GM21619 (cell line): ENCODE data around the gene NINJ2.

Source experiments
- ATAC-seq: cut with Tn5 transposase; IDR thresholded peaks from one replicate; pipeline ENCODE4 v1.9.1; 2021; ENCODE audit not compliant: unreplicated experiment

NINJ2 gene

DNA sequence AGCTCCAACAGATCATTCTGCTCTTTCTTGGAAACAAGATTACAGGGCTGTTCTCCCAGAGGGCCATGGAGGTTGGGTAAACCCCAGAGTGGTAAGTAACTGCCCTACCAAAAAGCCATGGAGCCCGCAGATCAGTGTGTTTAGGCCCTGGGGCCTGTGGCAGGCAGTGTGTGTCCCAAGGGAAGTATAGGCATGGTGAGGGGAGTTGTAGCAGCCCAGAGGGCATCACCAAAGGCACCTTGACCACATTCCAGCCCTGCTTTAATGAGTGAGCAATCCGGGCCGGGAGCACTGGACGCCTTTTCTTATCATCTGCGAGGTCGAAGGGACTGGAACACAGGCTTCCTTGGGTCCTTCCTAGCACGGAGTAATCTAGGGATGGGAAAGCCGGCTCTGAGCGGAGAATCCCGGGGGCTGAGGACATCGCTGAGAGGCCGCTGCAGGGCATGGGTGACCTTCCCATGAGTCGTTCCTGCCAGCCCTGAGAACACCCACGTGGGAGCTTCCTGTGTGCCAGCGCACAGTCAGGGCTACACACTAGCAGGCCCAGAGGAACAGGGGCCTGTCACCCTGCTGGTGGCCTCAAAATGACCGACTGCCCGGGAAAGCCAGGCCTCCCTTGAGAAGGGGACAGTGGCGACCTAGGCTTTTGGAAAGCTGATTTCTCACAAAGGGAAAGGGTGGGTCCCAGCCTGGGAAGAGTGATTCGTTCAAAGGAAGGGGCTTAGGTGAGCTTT is 91.3 kb downstream of the NINJ2 start:
- no peak for ATAC-seq

DNA sequence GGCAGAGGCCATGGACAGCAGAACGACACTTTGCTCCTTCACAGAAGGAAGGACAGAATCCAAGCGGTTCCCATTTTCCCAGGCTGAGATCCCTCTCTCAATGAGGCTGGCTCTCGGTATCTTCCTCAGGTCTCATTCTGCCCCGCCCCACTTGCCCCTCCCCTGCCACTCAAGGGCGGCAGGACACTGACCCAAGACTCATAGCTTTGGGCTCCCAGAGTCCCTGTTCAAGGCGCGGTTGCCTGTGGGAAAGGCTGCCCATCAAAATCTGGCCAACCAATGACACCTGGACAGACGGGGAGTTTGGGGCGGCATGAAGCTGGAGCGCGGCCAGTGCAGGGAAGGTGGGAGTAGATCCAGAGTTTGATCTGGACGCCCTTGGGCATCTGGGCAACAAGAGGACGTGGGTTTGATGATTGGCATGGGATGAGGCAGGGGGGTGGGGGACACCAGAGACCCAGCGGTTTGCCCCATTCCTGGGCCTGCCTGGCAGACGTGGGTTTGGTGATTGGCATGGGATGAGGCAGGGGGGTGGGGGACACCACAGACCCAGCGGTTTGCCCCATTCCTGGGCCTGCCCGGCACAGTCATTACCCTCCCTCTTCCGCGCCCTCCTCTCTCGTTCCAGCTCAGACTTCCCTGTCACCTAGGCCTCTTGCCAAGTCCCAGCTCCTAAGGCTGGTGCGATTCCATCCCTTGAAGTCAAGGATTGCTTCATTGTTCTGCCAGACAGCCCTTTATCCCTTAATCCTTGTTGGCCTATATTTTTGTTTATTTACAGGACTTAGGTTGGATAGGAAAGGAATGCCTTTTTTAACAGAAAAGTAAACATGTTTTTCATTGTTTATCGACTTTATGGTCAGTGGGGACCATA is 92.1 kb downstream of the NINJ2 start:
- ATAC-seq: no peak

DNA sequence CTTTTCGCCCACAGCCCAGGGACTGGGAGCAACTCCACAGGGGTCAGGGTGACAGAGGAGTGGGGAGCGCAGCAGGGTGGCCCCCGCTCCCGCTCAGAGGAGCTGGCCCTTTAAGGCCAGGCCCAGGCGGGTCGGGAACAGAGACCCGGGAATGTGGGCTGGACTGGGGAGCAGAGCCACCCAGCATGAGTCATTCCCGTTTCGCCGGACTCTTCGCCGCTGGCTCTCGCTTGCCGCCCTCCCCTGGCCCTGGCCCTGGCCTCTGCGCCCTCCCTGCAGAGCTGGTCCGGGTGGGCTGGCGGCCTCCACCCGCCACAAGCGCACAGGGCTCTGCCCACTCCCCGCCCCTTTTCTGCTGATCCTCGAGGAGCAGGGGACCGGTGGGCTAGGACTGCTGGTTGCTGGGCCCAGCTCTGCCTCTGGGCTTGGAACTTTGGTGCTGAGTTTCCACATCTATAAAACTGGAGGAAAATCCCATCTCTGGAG is 92.8 kb downstream of the NINJ2 start:
- no peak for ATAC-seq

DNA sequence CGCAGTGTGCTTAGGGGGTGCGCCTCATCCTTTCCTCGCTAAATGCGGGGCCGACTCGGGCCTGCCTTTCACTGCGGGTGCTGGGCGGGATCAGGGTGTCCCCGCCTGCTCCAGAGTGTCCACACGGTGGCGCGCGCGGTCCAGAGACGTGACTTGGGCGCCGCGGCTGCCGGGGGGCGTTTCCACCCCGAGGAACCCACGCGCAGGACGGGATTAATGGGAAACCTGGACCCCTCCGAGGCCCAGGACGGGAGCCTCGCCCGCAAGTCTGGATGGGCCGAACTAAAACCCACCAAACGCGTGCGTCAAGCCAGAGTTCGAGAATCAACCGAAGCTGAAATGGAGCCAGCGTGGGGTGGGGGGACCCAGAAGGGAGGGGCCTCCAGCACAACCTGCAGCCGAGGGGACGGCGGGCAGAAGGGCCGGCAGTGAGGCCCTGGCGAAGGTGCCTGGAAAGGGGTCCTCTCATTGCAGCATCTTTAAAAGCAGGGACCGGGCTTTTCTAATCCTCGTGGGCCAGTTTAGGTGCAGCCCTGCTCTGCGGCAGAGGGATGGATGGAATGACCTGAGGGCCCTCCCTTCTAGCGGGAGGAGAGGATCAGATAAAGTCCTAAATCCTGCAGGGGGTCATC is 93.3 kb downstream of the NINJ2 start:
- peak; percentile 75 for ATAC-seq

DNA sequence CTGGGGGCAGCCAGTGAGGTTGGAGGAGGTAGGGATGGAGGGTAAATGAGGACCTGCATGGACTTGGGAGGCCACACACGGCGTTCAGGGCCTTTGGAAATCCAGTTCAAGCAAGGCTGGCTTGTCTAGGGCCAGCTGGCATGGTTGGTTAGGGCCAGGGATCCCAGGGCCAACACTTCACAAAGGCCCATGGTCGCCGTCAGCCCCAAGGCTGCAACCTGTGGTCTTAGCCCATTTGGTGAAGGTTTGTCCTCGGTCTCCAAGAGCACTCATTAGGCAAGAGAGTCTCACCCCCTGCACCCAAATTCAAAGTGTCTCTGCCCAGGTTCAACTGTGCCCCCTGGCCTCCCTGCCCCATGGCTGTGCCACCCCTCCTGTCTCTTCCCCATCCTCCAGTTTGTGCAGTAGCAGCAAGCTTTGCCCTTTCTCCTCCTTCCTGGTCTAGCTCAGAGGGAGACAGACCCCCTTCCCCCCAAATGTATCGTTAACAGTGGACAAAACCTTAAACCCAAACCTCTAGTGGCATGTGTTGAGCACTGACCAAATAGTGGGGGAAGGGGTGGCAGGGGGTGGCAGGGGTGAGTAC is 94.1 kb downstream of the NINJ2 start:
- ATAC-seq: no peak

DNA sequence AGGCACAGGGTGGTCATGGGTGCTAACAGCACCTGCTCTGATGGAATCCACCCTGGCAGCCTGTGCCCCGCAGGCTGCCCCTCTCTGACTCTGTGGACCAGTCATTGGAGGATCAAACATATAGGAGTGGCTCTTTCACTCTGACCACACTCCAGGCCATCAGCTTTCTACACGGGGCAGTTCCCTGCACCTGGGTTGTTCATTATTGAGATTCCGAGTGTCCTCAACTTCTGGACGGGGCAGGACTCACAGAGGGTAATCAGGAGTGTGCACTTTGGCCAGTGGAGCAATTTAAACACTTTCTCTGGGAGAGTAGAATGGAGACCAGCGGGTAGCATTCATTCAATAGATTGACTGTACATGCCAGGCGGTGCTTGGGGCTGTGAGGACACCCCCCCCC is 94.8 kb downstream of the NINJ2 start:
- ATAC-seq: no peak

DNA sequence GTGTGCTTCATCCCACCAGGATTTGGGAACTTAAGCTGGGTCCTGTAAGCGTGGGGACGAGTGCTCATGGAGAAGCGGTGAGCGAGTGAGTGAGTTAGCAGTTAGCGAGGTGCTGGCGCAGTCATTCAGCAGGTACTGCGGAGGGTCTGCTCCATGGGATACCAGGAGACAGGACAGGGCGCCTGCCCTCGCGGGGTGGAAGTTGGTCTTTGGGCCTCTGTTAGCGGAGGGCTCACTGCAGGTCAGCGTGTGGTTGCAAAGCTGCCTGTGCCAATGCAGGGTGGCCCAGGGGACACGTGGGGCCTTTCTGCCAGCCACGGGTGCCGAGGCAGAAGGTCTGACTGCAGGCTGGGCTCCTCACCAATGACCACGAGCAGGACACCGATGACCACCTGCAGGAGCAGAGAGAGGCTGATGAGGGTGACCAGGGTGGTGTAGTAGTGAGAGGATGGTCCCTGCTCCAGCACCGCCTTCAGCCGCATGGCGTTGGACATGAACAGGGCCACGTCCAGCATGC is 97.6 kb downstream of the NINJ2 start:
- no peak for ATAC-seq

DNA sequence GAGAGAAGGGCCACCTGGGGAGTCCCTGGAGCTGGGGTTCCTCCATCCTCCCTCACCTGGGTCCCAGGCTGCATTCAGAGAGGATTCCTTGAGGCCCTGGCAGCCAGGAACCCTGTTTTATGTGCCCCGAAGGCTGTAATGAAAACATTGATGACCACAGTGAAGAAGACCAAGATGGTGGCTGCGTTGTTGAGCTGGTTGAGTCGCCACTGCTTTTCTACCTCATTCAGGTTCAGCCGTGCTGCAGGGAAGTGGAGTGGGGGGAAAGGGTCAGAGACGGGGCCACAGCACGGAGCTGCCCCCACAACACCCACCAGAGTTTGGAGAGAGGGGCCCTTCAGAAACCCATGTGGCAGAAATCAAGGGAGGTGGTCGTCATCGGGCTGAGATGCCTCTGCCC is 98.1 kb downstream of the NINJ2 start:
- no peak for ATAC-seq

DNA sequence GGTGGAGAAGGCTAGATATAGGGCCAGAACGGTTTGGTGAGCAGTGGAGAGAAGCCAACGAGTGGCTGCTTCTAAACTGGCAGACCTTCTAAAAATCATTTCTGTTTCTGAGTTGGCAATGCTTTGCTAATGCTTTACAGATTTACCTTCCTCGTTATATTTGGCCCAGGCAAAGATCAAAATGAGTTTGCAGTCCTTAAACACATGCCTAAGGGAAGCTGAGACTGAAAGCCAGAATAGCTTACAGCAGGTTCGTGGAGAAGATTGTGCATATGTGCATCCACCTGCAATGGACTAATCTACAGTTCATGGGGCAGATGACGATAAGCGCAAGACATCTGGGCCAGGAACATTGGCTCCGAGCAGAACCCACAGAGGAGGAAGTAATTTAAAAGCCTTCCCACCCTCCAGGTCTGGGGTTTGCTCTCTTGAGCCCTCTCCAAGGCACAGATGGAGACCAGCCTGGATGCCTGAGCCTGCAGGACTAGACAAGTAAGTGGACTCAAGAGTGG is 99.4 kb downstream of the NINJ2 start:
- no peak for ATAC-seq

DNA sequence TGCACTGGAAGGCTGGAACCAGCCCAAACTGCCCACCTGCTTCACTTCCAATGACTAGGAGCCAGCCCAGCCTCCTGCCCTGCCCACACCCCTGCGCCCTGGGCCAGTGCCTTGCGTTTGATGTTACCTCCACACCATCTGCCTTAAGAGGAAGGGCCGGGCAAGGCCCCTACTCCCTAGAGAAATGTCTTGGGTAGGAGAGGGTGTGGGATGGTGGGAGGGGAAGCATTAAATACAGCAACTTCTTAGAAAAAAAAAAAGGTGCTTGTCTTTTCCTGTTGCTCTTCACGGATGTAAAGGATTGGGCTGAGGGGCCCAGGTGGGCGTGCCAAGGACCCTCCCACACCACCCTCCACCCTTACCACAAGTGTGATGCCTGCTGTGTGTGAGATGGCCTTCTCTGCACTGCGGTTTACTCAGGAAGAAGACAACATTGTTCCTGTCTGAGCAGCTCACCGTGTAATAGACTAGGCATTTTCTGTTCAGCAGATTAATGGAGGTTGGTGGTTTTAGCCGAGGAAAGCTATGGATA is 99.9 kb downstream of the NINJ2 start:
- ATAC-seq: no peak

DNA sequence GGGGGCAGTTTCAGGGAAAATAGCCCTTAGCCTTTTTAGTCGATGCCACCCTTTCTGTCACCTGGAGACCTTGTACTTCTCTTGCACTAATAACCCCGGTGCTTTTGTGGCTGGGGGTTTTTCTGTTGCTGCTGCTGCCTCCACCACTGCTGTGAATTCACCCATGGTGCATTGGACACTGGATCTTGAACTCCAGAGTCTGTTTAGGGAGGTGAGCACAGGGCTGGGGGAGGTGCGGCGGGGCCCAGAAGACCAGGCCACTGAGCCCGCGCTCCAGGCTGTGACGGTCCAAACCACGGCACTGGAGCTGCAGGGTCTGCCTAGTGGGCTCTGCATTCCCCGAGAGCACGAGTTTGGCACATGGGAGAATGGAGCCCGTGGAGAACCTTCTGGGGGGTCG is 100.6 kb downstream of the NINJ2 start:
- ATAC-seq: no peak

DNA sequence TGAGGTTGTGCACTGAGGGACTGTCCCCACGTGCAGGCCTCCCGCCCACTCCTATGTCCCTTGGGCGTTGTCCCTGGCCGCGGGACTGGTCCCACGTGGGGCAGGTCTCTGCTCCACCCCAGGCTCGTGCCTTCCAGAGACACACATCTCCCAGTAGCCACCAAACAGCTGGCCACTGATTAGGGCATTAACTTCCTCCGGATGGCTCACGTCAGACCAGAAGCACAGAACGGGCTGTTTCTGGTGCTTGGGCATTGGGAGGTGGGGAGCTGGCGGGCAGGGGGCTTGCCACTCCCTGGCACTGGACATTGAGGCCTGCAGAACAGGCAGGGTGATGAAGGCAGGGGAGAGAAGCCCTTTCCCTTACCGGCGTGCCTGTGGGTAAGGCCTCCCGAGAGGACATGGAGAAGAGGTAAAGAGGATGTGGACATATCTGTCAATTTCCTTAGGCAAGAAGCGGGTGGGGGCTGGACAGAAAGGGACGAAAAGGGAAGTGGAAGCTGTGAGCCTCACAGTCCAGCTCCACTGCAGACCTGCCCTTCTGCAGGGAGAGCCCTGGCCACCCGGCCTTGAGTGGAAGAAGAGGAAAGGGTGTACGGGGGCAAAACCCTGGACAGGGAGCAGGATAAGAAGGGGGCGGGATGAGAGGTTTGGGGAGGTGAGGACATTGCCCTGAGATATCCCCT is 101.2 kb downstream of the NINJ2 start:
- no peak for ATAC-seq

DNA sequence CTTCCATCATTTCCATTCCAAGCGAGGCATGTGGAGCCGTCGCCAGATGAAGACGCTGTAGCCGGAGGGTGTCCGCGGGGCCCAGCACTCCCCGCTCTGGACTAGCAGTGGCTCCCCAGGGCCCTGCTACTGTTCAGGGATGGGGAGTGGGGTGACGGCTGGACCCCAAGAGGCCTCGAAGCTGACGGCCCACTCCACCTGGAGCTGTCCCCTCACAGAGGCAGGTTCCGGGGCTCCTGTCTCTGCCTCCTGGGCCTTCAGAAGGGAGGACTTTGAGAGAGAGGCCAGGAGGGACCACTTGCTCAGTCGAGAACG is 101.9 kb downstream of the NINJ2 start:
- ATAC-seq: no peak

DNA sequence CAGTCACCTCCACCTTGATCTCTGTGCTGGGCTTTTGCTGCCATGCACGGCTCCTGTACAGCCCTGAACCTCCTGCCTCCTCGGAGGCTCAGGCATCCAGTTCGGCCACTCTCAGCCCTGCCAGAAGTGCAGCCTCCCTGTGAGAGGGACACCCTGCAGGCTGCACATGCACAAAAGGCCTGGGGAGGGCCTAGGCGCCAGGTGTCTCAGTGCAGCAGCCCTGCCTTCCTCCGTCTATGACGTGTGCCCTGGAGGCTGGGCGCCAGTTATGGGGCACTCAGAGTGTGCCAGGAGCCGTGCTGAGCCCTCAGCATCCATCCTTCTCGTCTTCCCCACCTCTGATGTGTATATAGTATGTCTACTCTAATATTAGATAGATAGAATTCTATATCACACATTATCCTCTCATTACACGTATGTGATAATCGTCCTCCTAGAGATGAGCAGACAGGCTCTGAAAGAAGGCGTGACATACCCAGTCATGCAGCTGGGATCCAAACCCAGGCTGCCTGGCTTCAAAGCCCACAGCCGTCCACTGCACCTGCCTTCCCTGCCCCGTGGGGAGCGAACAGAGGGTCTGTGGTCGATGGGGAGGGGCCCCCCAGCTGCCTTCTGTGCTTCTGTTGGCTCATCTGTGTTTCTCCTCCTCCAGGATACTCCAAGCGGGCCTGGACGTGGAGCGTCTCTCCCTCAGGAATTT is 102.4 kb downstream of the NINJ2 start:
- no peak for ATAC-seq

DNA sequence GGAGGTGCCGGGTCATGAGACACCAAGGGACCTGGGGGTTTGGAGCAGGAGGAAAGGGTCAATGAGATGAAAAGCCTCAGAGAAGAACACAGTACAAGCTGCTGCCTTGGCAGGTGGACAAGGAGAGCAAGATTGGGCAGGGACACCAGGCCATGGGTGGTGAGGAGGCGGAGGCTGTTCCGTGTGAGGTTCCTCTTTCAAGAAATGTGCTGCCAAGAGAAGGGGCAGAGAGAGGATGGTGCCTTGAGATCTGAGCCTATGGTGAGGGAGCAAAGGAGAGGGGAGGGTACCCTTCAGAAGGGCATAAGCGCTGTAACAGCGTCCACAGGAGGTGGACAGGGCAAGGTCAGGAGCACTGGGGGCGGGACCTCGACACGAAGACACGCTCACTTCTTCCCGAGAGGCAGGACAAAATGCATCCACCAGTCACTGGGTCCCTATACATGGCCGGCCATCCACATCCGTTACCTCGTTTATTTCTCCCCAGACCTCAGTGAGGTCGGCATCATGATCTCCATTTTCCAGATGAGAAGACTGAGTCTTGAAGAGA is 103.3 kb downstream of the NINJ2 start:
- no peak for ATAC-seq

DNA sequence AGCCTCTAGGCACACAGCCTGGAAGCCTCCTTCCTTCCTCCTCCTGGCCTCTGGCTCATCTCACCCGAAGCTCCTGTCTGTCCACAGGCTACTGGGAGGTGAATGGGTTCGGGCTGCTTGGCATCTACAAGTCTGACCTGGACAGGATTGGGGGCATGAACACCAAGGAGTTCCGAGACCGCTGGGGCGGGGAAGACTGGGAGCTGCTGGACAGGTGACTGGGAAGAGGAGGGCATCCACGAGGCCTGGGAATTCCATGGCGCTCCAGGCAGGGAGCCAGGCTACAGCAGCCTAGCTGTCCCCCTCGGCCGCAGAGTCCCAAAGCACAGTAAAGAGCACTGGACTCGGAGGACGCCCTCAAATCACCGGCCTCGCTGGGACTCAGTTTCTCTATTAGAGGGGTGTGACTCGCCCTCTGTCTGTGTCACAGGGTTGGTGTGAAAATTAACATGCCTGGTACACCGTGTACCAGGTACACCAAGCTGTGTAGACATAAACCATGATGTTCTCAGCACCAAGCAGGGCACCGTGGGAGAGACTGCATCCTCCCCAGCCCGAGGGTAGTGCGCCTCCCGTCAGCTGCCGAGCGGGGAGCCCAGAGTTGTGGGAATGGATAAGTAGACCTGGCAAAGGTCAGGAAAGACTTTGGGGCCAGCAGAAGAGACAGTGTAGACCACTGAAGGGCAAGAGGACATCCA is 103.9 kb downstream of the NINJ2 start:
- ATAC-seq: no peak

DNA sequence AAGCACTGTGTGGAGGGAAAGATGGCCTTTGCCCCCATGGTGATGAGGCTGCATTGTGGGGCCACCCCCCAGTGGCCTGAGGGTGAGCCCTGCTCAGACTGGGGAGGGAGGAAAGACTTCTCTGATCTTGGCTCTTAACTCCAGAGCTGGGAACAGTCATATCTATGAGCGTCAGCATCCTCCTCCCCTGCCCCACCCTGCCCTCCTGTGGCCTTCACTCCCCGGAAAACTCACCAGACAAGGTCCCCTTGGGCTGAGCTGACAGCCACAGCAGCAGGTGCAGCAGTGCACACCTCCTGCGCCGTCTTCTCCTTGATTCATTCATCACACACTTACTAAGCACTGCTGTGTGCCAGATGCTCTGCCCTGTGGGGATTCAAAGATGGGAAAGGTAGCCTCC is 104.7 kb downstream of the NINJ2 start:
- no peak for ATAC-seq

DNA sequence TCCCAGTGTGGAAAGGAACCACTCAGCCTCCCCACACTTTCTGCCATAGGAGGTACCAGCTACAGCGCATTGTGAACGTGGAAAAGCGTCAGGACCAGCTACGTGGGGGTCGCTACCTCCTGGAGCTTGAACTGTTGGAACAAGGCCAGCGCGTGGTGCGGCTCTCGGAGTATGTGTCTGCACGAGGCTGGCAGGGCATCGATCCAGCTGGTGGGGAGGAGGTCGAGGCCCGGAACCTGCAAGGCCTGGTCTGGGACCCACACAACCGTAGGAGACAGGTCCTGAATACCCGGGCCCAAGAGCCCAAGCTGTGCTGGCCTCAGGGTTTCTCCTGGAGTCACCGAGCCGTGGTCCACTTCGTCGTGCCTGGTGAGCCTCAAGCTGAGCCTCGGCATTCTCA is 106.7 kb downstream of the NINJ2 start:
- no peak for ATAC-seq

DNA sequence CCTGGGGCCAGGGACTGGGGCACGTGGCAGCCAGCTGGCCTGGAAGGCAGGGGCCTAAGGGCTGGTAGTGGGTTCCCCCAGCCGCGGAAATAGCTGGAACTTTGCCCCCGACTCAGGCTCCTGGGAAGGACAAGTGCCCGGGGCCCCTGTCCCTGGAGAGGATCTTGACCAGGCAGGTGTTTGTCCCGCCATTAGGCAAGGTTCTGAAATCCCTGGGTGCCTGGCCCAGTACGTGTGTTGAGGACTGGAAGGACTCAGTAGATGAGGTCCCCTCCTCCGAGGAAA is 109.3 kb downstream of the NINJ2 start:
- no peak for ATAC-seq
